Activated naive CD4-positive, alpha-beta T cell treated with anti-CD3 and anti-CD28 coated beads for 36 hours (primary cell): ENCODE results near the gene SP5. TPM values are rescaled to one million over a fixed set of nuclear protein-coding genes. Genes with fewer than 3 reads are reported as not detected.
A peak's percentile ranks its signal among the peaks of the same experiment; 100 is the strongest.
"Not testable (repeated sequence)": the region's sequence is repeated elsewhere in the genome, so short reads cannot be mapped to it uniquely, and the experiment has no call there.

ENCODE experiments used
- CTCF ChIA-PET: fragments of 350-600 bp; sonication (Branson Sonifier 250); formaldehyde crosslinking; loops from one replicate; lab custom pipeline; 2021; ENCODE audit warnings: antibody characterized with exemption; lab: Charles Lee
- DNase-seq: peaks from one replicate; pipeline ENCODE4 v3.0.0-alpha.2; 2020
- H3K27ac Mint-ChIP-seq: one replicate; pipeline ENCODE4 v1.8.0; 2021; ENCODE audit warnings: mild to moderate bottlenecking, mixed read lengths
- H3K27me3 Mint-ChIP-seq: one replicate; pipeline ENCODE4 v1.8.0; 2021; ENCODE audit warnings: low read depth, mixed read lengths
- H3K36me3 Mint-ChIP-seq: one replicate; pipeline ENCODE4 v1.8.0; 2021; ENCODE audit warnings: low read depth, mixed read lengths
- H3K4me1 Mint-ChIP-seq: one replicate; pipeline ENCODE4 v1.8.0; 2021; ENCODE audit warnings: low read depth, mixed read lengths
- H3K4me3 Mint-ChIP-seq: one replicate; pipeline ENCODE4 v1.8.0; 2021; ENCODE audit warnings: mild to moderate bottlenecking, moderate library complexity, mixed read lengths
- H3K9me3 Mint-ChIP-seq: one replicate; pipeline ENCODE4 v1.8.0; 2021; ENCODE audit warnings: mixed read lengths
- intact Hi-C: fragments of 100-400 bp; cut with micrococcal nuclease; formaldehyde crosslinking; loops from one replicate; pipeline ENCODE4 v1.15.1; 2023
- total RNA-seq, 2 experiments: library from RNA; stranded (reverse); gene quantifications; one replicate each; pipeline ENCODE4 v1.2.3, GENCODE V29; 2021

SP5 gene
- total RNA-seq = not detected

DNA sequence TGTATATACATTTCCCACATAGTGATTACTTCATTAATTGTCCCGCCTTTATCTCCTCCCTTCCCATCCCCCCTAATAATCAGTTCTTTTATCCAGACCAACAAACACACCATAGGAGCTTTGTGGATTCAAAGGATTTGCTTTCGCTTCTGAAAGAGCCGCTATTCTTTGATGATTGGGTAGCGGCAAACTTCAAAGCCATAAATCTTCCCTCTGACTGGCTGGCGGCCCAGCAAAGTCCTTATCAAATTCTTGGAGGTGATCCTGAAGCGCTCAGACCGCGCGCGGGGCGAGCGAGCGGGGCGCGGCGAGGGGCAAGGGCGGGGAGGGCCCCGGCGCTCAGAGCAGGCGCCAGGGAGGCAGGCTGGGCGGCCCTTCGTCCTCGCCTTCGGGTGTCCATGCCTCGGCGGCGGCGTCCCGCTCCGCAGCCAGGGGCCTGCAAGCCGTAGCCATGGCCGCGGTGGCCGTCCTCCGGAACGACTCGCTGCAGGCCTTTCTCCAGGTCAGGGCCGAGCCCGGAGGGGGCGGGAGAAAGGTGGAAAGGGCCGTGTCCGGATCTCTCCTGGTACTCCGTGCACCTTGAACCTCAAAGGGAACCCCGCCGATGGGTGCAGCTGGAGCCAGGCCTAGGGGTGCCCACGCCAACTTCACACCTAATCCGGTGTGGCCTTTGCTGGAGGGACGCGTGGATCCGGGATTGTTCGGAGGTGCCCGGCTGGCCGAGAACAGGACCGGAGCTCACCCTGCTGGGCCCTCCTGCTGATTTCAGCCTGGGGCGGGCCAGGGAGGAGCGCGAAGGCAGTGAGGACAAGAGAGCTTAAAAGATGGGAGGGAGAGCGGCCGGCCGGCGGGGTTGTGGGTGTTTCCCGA is at the start of gene SP5:
TSS of gene SP5 (plus strand) at position 276 of the 870 bp plus-strand sequence. CDS start at position 452, 176 bp downstream.
- no peak within 1 kb of the TSS for H3K27ac Mint-ChIP-seq
- H3K27me3 Mint-ChIP-seq = peaks cover 67% of the 10 kb centered on the region
- CTCF ChIA-PET = interaction anchor here (0.6 to 2.7 kb wide), 5 partner anchors 51 to 306 kb away, joined by 3 to 10 read pairs (median 5); partner anchors contain the start of gene GAD1
- DNase-seq = no peak
- intact Hi-C loops = loop anchor here (1.0 kb wide), 1 partner anchor 100 kb away; no protein-coding TSS in a partner anchor
- H3K4me1 Mint-ChIP-seq = peaks cover 33% of the 10 kb centered on the region
- H3K36me3 Mint-ChIP-seq = no peaks in the 10 kb centered on the region
- H3K9me3 Mint-ChIP-seq = no peaks in the 10 kb centered on the region
- peak within 1 kb of the TSS; percentile 76 for H3K4me3 Mint-ChIP-seq

DNA sequence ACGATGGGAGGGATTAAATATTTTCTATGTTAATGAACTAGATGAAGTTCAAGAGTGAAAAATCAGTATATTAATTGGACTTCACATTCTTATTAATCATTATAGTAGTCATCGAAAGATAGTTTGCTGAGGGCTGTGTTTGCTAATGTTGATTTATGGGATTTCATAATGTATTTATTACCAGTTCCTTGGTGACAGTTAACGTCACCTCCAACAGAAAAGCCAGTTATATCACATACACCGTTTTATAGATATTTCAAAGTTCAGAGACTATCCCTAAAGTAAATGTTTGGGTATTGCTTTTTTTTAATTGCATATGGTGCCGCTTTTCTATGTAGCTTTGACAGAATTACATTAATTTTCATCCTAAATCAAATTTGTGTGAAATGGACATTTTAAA is 49.4 kb upstream of the SP5 start:
- Mint-ChIP-seq H3K27me3 (no peaks in the 10 kb centered on the region), H3K27ac (no peak overlapping the region), H3K4me1 (no peaks in the 10 kb centered on the region), H3K4me3 (no peak overlapping the region), H3K9me3 (no peaks in the 10 kb centered on the region), H3K36me3 (no peaks in the 10 kb centered on the region)
- CTCF ChIA-PET = no interaction called here
- DNase-seq = no peak
- intact Hi-C loops = no loop called here

- CTCF ChIA-PET = no interaction called here
- Mint-ChIP-seq H3K4me1 (no peaks in the 10 kb centered on the region), H3K4me3 (no peak overlapping the region), H3K27ac (no peak overlapping the region), H3K9me3 (no peaks in the 10 kb centered on the region), H3K27me3 (no peaks in the 10 kb centered on the region), H3K36me3 (no peaks in the 10 kb centered on the region)
- DNase-seq = no peak
- intact Hi-C loops = no loop called here
These were observed 45.2 kb upstream of the SP5 start for GRCh38 chr2:170669909-170670308.

- DNase-seq = no peak
- Mint-ChIP-seq H3K9me3 (no peaks in the 10 kb centered on the region), H3K4me3 (no peak overlapping the region), H3K27ac (no peak overlapping the region), H3K27me3 (no peaks in the 10 kb centered on the region), H3K4me1 (no peaks in the 10 kb centered on the region), H3K36me3 (no peaks in the 10 kb centered on the region)
- CTCF ChIA-PET = no interaction called here
- intact Hi-C loops = no loop called here
These were observed 44.5 kb upstream of the SP5 start for GRCh38 chr2:170670651-170671050.

DNA sequence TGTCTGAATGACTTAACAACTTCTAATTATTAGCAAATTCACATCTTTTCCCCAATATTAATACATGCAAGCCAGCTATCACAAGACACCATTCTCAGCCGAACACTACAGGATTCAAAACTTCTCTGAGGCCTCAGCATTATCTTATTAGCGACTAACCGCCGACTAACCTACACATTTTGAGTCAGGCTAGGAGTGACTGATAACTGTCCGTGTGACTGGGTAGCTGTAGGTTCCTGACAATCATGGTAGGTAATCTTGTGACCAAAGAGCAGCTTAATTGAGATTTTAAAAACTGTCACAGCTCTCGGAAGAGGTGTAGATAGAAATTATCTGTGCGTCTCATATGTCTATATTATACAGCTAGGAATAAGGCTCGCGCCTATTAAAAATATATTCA is 44.1 kb upstream of the SP5 start:
- no peak overlapping the region for H3K4me3 Mint-ChIP-seq
- H3K4me1 Mint-ChIP-seq = no peaks in the 10 kb centered on the region
- H3K27me3 Mint-ChIP-seq = no peaks in the 10 kb centered on the region
- CTCF ChIA-PET = interaction anchor here (0.7 kb wide), 1 partner anchor 148 kb away, joined by 4 read pairs; no protein-coding TSS in a partner anchor
- DNase-seq = no peak
- no peaks in the 10 kb centered on the region for H3K9me3 Mint-ChIP-seq
- H3K27ac Mint-ChIP-seq = no peak overlapping the region
- no peaks in the 10 kb centered on the region for H3K36me3 Mint-ChIP-seq
- intact Hi-C loops = no loop called here

GRCh38 chr2:170674282-170674681 is 40.9 kb upstream of the SP5 start:
- H3K27ac Mint-ChIP-seq, H3K27me3 Mint-ChIP-seq, intact Hi-C loops, H3K4me1 Mint-ChIP-seq, DNase-seq, H3K9me3 Mint-ChIP-seq, H3K36me3 Mint-ChIP-seq, CTCF ChIA-PET, H3K4me3 Mint-ChIP-seq: not testable (repeated sequence)

DNA sequence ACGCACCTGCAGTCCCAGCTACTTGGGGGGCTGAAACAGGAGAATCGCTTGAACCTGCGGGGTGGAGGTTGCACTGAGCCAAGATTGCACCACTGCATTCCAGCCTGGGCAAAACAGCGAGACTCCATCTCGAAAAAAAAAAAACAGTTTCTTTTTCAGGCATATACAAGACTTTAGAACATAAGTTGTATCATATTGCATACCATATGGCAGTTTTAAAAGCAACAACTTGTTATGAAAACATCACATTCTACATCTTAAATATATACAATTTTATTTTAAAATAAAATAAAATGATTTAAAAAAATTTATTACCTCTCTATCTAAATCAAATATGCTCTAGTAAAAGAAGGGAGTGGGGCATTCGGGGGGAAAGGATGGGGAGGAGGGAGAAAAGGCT is 39.4 kb upstream of the SP5 start:
- H3K36me3 Mint-ChIP-seq = no peaks in the 10 kb centered on the region
- CTCF ChIA-PET = no interaction called here
- intact Hi-C loops = no loop called here
- H3K9me3 Mint-ChIP-seq = no peaks in the 10 kb centered on the region
- H3K4me1 Mint-ChIP-seq = no peaks in the 10 kb centered on the region
- H3K27ac Mint-ChIP-seq = no peak overlapping the region
- DNase-seq = no peak
- no peaks in the 10 kb centered on the region for H3K27me3 Mint-ChIP-seq
- no peak overlapping the region for H3K4me3 Mint-ChIP-seq

DNA sequence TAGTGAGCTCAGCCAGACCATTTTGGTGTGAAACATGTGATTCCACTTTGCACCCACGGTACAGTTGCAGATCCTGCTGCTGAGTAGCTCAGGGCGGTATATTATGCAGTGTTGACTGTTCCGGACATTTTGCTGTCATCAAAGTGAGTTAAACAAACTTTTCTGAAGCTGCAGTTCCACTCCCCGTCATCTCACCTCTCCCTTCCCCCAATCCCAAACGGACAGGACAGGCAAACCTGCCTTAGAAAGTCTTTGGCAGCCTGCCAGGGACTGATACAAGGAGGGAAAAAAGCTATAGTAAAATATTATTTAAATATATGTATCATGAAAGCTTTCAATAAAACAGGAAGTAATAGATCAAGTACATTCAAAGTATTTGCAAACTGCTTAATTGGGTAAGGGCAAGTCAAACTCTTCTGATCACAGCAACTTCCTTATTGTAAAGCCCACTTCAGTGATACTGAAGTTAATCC is 35.5 kb upstream of the SP5 start:
- Mint-ChIP-seq H3K27me3 (no peaks in the 10 kb centered on the region), H3K36me3 (no peaks in the 10 kb centered on the region), H3K4me3 (no peak overlapping the region), H3K9me3 (no peaks in the 10 kb centered on the region), H3K4me1 (no peaks in the 10 kb centered on the region), H3K27ac (no peak overlapping the region)
- intact Hi-C loops = no loop called here
- no peak for DNase-seq
- CTCF ChIA-PET = no interaction called here

DNA sequence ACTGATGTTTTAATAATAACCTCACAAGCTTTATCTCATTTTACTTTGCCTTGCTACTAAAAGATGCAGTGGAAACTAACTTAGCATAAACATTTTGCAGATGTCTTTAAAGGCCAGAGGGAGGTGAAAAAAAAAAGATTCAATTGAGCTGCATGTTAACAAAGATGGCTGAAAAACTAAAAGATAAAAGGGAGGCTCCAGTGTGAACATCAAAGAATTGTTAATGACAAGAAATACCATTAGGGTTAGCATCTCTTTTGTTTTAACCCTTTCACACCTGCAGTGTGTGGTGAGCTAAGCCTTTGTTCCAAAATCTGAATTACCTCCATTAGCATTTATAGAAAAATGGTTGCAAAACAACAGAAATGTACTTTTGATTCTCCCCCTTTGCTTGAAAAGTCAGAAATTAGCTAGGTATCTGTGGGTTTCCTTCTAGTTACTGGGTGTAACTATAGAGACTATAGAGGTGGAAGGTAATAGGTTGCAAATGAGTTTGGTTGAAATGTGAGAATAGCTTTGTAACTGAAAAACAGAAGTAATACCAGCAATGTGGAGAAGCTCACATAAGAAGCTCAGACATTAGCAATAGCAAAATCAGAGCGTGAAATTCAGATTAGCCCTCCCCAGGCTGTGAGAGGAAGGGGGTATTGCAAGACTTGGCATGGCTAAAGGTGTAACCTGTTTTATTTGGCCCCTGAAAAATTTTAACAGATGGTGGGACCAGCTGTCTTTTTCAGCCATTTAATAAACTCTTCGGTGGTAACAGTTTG is 34.8 kb upstream of the SP5 start:
- Mint-ChIP-seq H3K4me3 (no peak overlapping the region), H3K36me3 (no peaks in the 10 kb centered on the region), H3K4me1 (no peaks in the 10 kb centered on the region), H3K27ac (no peak overlapping the region), H3K9me3 (no peaks in the 10 kb centered on the region), H3K27me3 (no peaks in the 10 kb centered on the region)
- CTCF ChIA-PET = no interaction called here
- no peak for DNase-seq
- intact Hi-C loops = no loop called here

DNA sequence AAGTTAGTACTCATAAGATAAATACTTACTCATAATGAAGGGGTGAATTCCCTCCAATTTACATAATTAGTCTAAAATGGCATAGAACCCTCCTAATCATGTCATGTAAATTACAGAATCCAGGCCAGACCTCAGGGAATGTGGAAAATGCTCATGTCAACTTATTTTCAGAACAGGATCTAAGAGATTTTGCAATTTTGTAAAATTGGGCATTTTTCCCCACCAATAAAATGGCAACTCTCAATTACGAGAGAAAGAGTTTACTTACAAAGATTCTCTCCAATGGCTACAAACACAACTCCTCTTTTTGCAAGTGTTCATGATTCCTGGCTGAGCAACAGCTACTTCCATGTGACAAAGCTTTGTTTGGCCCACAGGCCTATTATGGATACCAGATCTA is 33.8 kb upstream of the SP5 start:
- H3K36me3 Mint-ChIP-seq = no peaks in the 10 kb centered on the region
- intact Hi-C loops = no loop called here
- CTCF ChIA-PET = no interaction called here

GRCh38 chr2:170685591-170685990 is 29.5 kb upstream of the SP5 start:
- no peaks in the 10 kb centered on the region for H3K4me1 Mint-ChIP-seq
- no peaks in the 10 kb centered on the region for H3K9me3 Mint-ChIP-seq
- DNase-seq = no peak
- no peaks in the 10 kb centered on the region for H3K36me3 Mint-ChIP-seq
- no peak overlapping the region for H3K4me3 Mint-ChIP-seq
- intact Hi-C loops = no loop called here
- CTCF ChIA-PET = no interaction called here
- H3K27ac Mint-ChIP-seq = no peak overlapping the region
- H3K27me3 Mint-ChIP-seq = no peaks in the 10 kb centered on the region

More for the DNA sequence above, 33.8 kb upstream of the SP5 start:
- no peak overlapping the region for H3K4me3 Mint-ChIP-seq
- H3K4me1 Mint-ChIP-seq = no peaks in the 10 kb centered on the region
- DNase-seq = no peak
- no peaks in the 10 kb centered on the region for H3K27me3 Mint-ChIP-seq
- no peaks in the 10 kb centered on the region for H3K9me3 Mint-ChIP-seq
- no peak overlapping the region for H3K27ac Mint-ChIP-seq

- H3K36me3 Mint-ChIP-seq = no peaks in the 10 kb centered on the region
- no peak overlapping the region for H3K27ac Mint-ChIP-seq
- CTCF ChIA-PET = no interaction called here
- no peaks in the 10 kb centered on the region for H3K9me3 Mint-ChIP-seq
- no peak overlapping the region for H3K4me3 Mint-ChIP-seq
- no peaks in the 10 kb centered on the region for H3K27me3 Mint-ChIP-seq
- intact Hi-C loops = no loop called here
- no peak for DNase-seq
- H3K4me1 Mint-ChIP-seq = no peaks in the 10 kb centered on the region
These were observed 25.7 kb upstream of the SP5 start for GRCh38 chr2:170689481-170689880.
